Kidney (tissue), 14 donors: ENCODE measurements around the gene CAPN13. TPM values are rescaled to one million over a fixed set of nuclear protein-coding genes. Genes with fewer than 3 reads are reported as not detected.

Experiments
- DNase-seq, 5 donors: peaks; one replicate each; pipeline ENCODE4 v3.0.0-alpha.2; 2013 to 2020
- FAIRE-seq: peaks from 2 replicates; lab custom pipeline; 2012; peaks lifted over from hg19 to GRCh38; lab: Jason Lieb, UNC
- H3K27ac ChIP-seq, 2 donors: one replicate each; pipeline ENCODE4 v1.7.0; 2013; ENCODE audit warnings: low read depth in 2 of 2, low read length in 2 of 2, inconsistent platforms in 1 of 2
- H3K27me3 ChIP-seq: one replicate; pipeline ENCODE4 v1.7.1; 2013; ENCODE audit warnings: low read length, inconsistent platforms; ENCODE audit not compliant: control insufficient read depth, insufficient read depth
- H3K36me3 ChIP-seq, 3 donors: one replicate each; pipeline versions ENCODE4 v1.7.0 to v1.7.1; 2013; ENCODE audit warnings: low read length in 3 of 3, control low read depth in 1 of 3, inconsistent platforms in 1 of 3; ENCODE audit not compliant: insufficient read depth in 3 of 3, control insufficient read depth in 2 of 3
- H3K4me1 ChIP-seq, 3 donors: one replicate each; pipeline versions ENCODE4 v1.7.0 to v1.7.1; 2013; ENCODE audit warnings: low read length in 3 of 3, inconsistent platforms in 1 of 3, low read depth in 1 of 3; ENCODE audit not compliant: control insufficient read depth in 2 of 3, insufficient read depth in 2 of 3
- H3K4me3 ChIP-seq, 3 donors: one replicate each; pipeline versions ENCODE4 v1.7.0 to v1.8.1; 2013; ENCODE audit warnings: low read length in 3 of 3, control low read depth in 1 of 3, inconsistent platforms in 1 of 3
- H3K9ac ChIP-seq, 3 donors: one replicate each; pipeline versions ENCODE4 v1.7.0 to v1.7.1; 2013; ENCODE audit warnings: low read length in 3 of 3, control low read depth in 1 of 3, inconsistent platforms in 1 of 3
- H3K9me3 ChIP-seq, 3 donors: one replicate each; pipeline versions ENCODE4 v1.7.0 to v1.7.1; 2013; ENCODE audit warnings: low read length in 3 of 3, control low read depth in 1 of 3, inconsistent platforms in 1 of 3; ENCODE audit not compliant: control insufficient read depth in 2 of 3, insufficient read depth in 1 of 3
- intact Hi-C: fragments of 100-400 bp; cut with DNase I; formaldehyde crosslinking; loops from one replicate; pipeline ENCODE4 v1.11.1; 2022
- polyA plus RNA-seq: library from polyadenylated mRNA; stranded (reverse); fragments of 350-450 nt; fragmentation: Illumina TruSeq; extraction: RNeasy Lipid Tissue Mini Kit (QIAGEN cat#74804); gene quantifications from one replicate; pipeline ENCODE4 v1.2.3, GENCODE V29; 2014; ENCODE audit warnings: low read depth, low replicate concordance; ENCODE audit not compliant: insufficient read depth
- total RNA-seq: library from RNA; stranded (reverse); fragmentation: NEBNext Ultra II Directional; extraction: Animal tissue kit (Norgen Biotek cat#: 25700); gene quantifications from one replicate; pipeline ENCODE4 v1.2.1, GENCODE V29; 2021
- TF ChIP-seq, protein P1 (sequence below): IDR thresholded peaks from 3 replicates; pipeline ENCODE4 v1.5.1; 2012; ENCODE audit warnings: mild to moderate bottlenecking, moderate library complexity, borderline replicate concordance; ENCODE audit not compliant: insufficient read depth; ENCODE audit errors: extremely low read depth
- donor health status: control.
- donor health status: control.
- donor health status: control.
- donor health status: control.
- donor health status: control.
- donor health status: DM: yes; HTN: yes; CAD: no.
- donor health status: Normal renal cell carcinoma (clear cell type).

Gene CAPN13
- total and polyA plus RNA-seq, 2 donors from 2014 or later, result 3.4 to 9.2 TPM

DNA sequence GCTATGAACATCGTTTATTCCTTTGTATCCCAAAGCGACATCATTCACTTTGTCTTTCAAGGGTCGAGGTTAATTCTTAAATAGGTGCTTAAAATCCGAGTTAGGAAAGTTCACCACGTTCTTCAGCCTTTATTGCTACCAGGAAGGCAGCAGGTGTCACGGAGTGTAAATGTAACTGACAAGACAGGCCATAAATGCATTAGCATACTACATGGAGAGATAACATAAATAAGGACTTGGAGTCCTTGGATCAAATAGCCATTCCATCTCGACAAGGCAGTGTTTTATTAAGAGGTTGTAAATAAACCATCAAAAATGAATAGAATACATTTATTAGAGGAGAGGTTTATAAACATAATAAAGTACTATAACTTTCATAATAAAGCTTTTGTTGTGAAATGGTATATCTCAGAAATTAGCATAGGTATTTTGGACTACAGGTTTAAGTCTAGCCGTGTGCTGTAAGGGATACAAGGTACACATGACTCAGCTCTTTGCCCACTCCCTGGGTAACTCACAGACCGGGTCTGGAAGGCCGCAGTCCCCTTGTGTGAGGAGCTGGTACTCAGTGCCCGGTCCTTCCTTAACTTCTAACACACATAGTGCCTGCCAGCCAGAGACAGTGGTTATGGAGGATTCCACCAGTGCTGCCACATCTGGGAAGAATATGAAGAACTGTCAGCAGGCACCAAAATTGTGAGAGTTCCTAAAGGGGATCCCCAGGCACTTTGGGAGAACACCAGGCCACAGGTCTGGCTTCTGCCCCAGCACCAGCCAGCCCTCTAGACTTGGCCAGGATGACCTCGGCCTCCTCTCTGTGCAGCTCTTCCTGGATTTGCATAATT is 29.4 kb downstream of the CAPN13 start:
- no peak overlapping the region for H3K4me3 ChIP-seq
- no peak overlapping the region for H3K27ac ChIP-seq
- no peaks in the 10 kb centered on the region for H3K36me3 ChIP-seq
- H3K4me1 ChIP-seq, result no peaks in the 10 kb centered on the region
- no peaks in the 10 kb centered on the region for H3K9me3 ChIP-seq
- intact Hi-C loops, result no loop called here
- DNase-seq (no peak), FAIRE-seq (no peak)
- no peaks in the 10 kb centered on the region for H3K27me3 ChIP-seq
- no peak overlapping the region for H3K9ac ChIP-seq
- TF ChIP-seq, protein P1, sequence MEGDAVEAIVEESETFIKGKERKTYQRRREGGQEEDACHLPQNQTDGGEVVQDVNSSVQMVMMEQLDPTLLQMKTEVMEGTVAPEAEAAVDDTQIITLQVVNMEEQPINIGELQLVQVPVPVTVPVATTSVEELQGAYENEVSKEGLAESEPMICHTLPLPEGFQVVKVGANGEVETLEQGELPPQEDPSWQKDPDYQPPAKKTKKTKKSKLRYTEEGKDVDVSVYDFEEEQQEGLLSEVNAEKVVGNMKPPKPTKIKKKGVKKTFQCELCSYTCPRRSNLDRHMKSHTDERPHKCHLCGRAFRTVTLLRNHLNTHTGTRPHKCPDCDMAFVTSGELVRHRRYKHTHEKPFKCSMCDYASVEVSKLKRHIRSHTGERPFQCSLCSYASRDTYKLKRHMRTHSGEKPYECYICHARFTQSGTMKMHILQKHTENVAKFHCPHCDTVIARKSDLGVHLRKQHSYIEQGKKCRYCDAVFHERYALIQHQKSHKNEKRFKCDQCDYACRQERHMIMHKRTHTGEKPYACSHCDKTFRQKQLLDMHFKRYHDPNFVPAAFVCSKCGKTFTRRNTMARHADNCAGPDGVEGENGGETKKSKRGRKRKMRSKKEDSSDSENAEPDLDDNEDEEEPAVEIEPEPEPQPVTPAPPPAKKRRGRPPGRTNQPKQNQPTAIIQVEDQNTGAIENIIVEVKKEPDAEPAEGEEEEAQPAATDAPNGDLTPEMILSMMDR, result no peak

DNA sequence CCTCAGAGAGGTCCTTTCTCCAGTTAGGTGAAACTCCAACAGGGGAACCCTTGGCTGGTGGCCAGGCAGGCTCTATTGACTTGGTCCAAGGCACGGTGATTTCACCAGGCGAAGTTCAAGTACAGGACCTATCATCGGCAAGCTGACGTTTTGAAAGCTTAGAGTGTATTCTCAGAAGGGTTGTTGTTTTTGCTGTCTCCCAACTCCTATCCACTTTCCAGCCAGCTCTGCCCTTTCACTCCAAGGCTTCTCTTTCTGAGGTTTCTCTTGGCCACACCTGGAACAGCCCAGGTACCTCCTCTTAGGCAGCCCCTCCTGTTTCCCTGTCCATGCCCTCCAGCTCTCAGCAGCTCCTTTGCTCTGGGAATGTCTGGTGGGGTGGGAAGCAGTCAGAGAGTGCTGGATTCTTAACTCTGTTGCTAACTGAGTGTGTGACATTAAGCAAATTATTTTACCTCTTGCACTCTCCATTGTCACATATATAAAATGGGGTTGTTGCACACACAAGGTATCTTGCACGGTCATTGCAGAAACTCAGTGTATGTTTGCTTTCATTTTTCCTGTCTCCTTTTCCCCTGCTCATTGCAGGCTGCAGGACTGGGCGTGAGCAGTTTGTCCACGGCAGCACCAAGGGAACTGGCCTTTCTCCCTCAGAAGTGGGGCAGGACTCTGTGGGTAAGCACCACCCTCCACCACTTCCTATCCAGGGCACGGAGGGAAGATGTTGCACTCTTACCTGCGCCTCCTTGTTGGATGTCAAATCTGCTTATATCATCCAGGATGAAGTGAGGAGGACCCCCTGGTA is 30.2 kb downstream of the CAPN13 start:
- Histone ChIP-seq H3K27ac (no peak overlapping the region), H3K4me1 (no peaks in the 10 kb centered on the region), H3K36me3 (no peaks in the 10 kb centered on the region), H3K9ac (no peak overlapping the region), H3K4me3 (no peak overlapping the region), H3K27me3 (no peaks in the 10 kb centered on the region), H3K9me3 (no peaks in the 10 kb centered on the region)
- TF ChIP-seq, protein P1, result no peak
- no peak for FAIRE-seq
- DNase-seq, result no peak
- intact Hi-C loops, result no loop called here

DNA sequence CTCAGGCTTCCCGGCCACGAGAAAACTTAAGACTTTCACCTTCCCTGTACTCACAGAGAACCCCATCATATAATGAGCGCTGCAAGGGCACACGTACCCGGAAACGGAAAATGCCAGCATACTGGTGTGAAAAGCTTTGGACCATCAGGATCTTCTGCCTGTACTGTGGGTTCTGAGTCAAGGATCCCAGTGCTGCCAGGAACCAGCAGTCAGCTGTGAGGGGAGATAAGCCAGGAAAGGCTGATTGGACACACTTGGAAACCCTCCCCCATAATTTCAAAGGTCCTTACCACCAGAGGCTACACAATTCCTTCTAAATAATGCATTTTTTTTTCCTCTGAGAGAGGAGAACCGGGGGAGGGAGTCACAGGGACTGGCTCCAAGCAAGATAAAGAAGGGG is 31.4 kb downstream of the CAPN13 start:
- DNase-seq (no peak), FAIRE-seq (no peak)
- no peak overlapping the region for H3K27ac ChIP-seq
- H3K9ac ChIP-seq, result no peak overlapping the region
- H3K27me3 ChIP-seq, result no peaks in the 10 kb centered on the region
- no peaks in the 10 kb centered on the region for H3K9me3 ChIP-seq
- H3K4me3 ChIP-seq, result no peak overlapping the region
- no peaks in the 10 kb centered on the region for H3K36me3 ChIP-seq
- TF ChIP-seq, protein P1, result no peak
- no peaks in the 10 kb centered on the region for H3K4me1 ChIP-seq
- intact Hi-C loops, result no loop called here
